Caco-2 (cell line): ENCODE data around the gene SCMH1. TPM values are rescaled to one million over a fixed set of nuclear protein-coding genes. Genes with fewer than 3 reads are reported as not detected.

ENCODE experiments used
- BruUV-seq: library from RNA; stranded (reverse); fragments of 400-500 nt; replicated peaks from 2 replicates; lab custom pipeline; 2021; lab: Mats Ljungman, UMichigan
- CTCF ChIA-PET: fragments of 300-600 bp; sonication (Branson Sonifier 250); formaldehyde crosslinking; loops from one replicate; lab custom pipeline; 2022; ENCODE audit warnings: antibody characterized with exemption; lab: Charles Lee
- POLR2A ChIA-PET: fragments of 300-600 bp; sonication (Branson Sonifier 250); formaldehyde crosslinking; loops from one replicate; lab custom pipeline; 2022; ENCODE audit warnings: antibody characterized with exemption; lab: Charles Lee
- DNase-seq, 2 experiments: peaks; one replicate each; pipeline versions ENCODE4 v3.0.0 to v3.0.0-alpha.2; 2020 to 2022
- H3K27me3 ChIP-seq: replicated peaks from 2 replicates; pipeline ENCODE4 v1.6.0; 2011; ENCODE audit warnings: low read length; ENCODE audit not compliant: control insufficient read depth, insufficient read depth
- H3K36me3 ChIP-seq: 2 replicates; pipeline ENCODE4 v1.5.1; 2011; ENCODE audit warnings: low read length; ENCODE audit not compliant: control insufficient read depth, insufficient read depth
- H3K4me1 ChIP-seq: fragments of 250-450 bp; sonication (Bioruptor Pico); 2 replicates; pipeline ENCODE4 v1.5.1; 2020; ENCODE audit warnings: mild to moderate bottlenecking
- H3K4me3 ChIP-seq: 2 replicates; pipeline ENCODE4 v1.5.1; 2011; ENCODE audit warnings: low read depth, mild to moderate bottlenecking, control low read depth, low read length
- H3K9me3 ChIP-seq: fragments of 250-450 bp; sonication (Bioruptor Pico); 2 replicates; pipeline ENCODE4 v1.5.1; 2020; ENCODE audit warnings: mild to moderate bottlenecking, moderate library complexity
- H3K27ac Mint-ChIP-seq: one replicate; pipeline ENCODE4 v1.8.0; 2022; ENCODE audit warnings: mixed read lengths; ENCODE audit not compliant: unreplicated experiment
- H3K27me3 Mint-ChIP-seq: one replicate; pipeline ENCODE4 v1.8.0; 2022; ENCODE audit warnings: mixed read lengths; ENCODE audit not compliant: insufficient read depth, unreplicated experiment
- H3K36me3 Mint-ChIP-seq: one replicate; pipeline ENCODE4 v1.8.0; 2022; ENCODE audit warnings: mild to moderate bottlenecking, mixed read lengths; ENCODE audit not compliant: insufficient read depth, unreplicated experiment
- H3K4me1 Mint-ChIP-seq: one replicate; pipeline ENCODE4 v1.8.0; 2022; ENCODE audit warnings: low read depth, mixed read lengths; ENCODE audit not compliant: unreplicated experiment
- H3K4me3 Mint-ChIP-seq: one replicate; pipeline ENCODE4 v1.8.0; 2022; ENCODE audit warnings: mild to moderate bottlenecking, moderate library complexity, mixed read lengths; ENCODE audit not compliant: unreplicated experiment
- H3K9me3 Mint-ChIP-seq: one replicate; pipeline ENCODE4 v1.8.0; 2022; ENCODE audit warnings: mixed read lengths; ENCODE audit not compliant: unreplicated experiment
- CTCF ChIP-seq, 2 experiments: fragments of 200-600 bp in 1 of 2; IDR thresholded peaks; 1 replicate in 1 of 2; 2 replicates in 1 of 2; pipeline versions ENCODE4 v1.5.1 to v1.8.0; 2011 to 2022; ENCODE audit warnings: antibody characterized with exemption in 1 of 2, control low read depth in 1 of 2, inconsistent platforms in 1 of 2, low read depth in 1 of 2, low read length in 1 of 2, mild to moderate bottlenecking in 1 of 2, moderate library complexity in 1 of 2; ENCODE audit not compliant: insufficient read depth in 1 of 2, severe bottlenecking in 1 of 2, unreplicated experiment in 1 of 2
- intact Hi-C: fragments of 100-400 bp; cut with micrococcal nuclease; formaldehyde crosslinking; loops from one replicate; pipeline ENCODE4 v1.10.0; 2022; ENCODE audit not compliant: unreplicated experiment
- total RNA-seq: library from RNA; stranded (reverse); gene quantifications from 2 replicates; pipeline ENCODE4 v1.2.3, GENCODE V29; 2022

Gene SCMH1
- total RNA-seq, 1 experiment from 2014 or later = 27.6 TPM

GRCh38 chr1:41073971-41074370 is 168.1 kb downstream of the SCMH1 start:
- Mint-ChIP-seq H3K36me3 (peaks cover 6% of the 10 kb centered on the region), H3K27me3 (no peaks in the 10 kb centered on the region), H3K4me1 (no peaks in the 10 kb centered on the region), H3K9me3 (peaks cover 12% of the 10 kb centered on the region), H3K27ac (no peak overlapping the region), H3K4me3 (no peak overlapping the region)
- Histone ChIP-seq H3K36me3 (no peaks in the 10 kb centered on the region), H3K9me3 (no peaks in the 10 kb centered on the region; the same call in 1 of the 2 replicates), H3K27me3 (no peaks in the 10 kb centered on the region), H3K4me1 (no peaks in the 10 kb centered on the region), H3K4me3 (no peak overlapping the region)
- ChIA-PET CTCF (no interaction called here), POLR2A (no interaction called here)
- TF ChIP-seq CTCF (IDR thresholded peaks at IDR 0.05; ENCODE audit: insufficient read depth in 1 of 2, low read depth in 1 of 2, low read length in 1 of 2, severe bottlenecking in 1 of 2, unreplicated experiment in 1 of 2) = no peak
- intact Hi-C loops = no loop called here
- no peak for DNase-seq
- no TSS peak for BruUV-seq

DNA sequence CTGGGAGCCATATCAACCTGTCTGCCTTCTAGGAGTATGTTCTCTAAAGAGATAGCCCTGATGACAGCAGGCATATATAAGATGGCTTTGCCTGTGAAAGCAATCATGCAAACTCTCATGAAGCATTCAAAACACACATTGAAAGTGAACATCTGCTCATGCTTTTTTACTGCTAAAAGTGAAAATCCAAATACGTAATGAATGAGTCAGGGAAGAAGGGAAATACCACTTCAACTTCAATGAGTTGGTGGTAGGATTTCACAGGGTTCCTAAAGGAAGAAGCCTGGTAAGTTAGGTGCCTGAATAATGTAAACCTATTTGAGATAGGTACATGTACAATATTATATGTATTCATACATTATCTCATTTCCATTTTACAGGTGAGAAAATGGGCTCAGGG is 170.1 kb downstream of the SCMH1 start:
- BruUV-seq = no TSS peak
- H3K9me3 Mint-ChIP-seq = no peaks in the 10 kb centered on the region
- H3K4me1 ChIP-seq = no peaks in the 10 kb centered on the region
- H3K27me3 ChIP-seq = no peaks in the 10 kb centered on the region
- no peak for DNase-seq
- H3K27ac Mint-ChIP-seq = no peak overlapping the region
- H3K27me3 Mint-ChIP-seq = no peaks in the 10 kb centered on the region
- no peaks in the 10 kb centered on the region for H3K36me3 ChIP-seq
- ChIA-PET CTCF (no interaction called here), POLR2A (no interaction called here)
- no peaks in the 10 kb centered on the region for H3K9me3 ChIP-seq
- H3K4me1 Mint-ChIP-seq = no peaks in the 10 kb centered on the region
- H3K36me3 Mint-ChIP-seq = peaks cover 12% of the 10 kb centered on the region
- TF ChIP-seq CTCF (IDR thresholded peaks at IDR 0.05; ENCODE audit: insufficient read depth in 1 of 2, low read depth in 1 of 2, low read length in 1 of 2, severe bottlenecking in 1 of 2, unreplicated experiment in 1 of 2) = no peak
- intact Hi-C loops = no loop called here
- H3K4me3 ChIP-seq = no peak overlapping the region
- no peak overlapping the region for H3K4me3 Mint-ChIP-seq

DNA sequence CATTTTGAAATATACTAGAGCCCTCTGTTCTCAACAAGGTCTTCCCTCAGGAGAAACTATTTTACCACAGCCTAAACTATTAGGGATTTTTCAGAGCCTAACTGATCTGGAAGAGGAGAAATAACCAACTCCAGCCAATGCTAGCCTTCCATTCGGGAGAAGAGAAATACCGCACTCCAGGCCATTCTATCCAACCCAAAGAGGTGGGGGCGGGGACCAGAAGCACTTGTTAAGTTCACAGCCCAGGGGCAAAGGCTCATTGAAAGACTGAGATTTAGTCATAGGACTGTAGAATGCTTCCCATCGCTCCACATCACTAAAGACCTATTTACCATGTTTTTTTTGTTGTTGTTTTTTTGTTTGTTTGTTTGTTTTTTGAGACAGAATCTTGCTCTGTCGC is 185.2 kb downstream of the SCMH1 start:
- intact Hi-C loops = no loop called here
- Histone ChIP-seq H3K4me1 (no peaks in the 10 kb centered on the region), H3K36me3 (no peaks in the 10 kb centered on the region), H3K9me3 (no peaks in the 10 kb centered on the region), H3K4me3 (no peak overlapping the region), H3K27me3 (no peaks in the 10 kb centered on the region)
- H3K27me3 Mint-ChIP-seq = no peaks in the 10 kb centered on the region
- H3K4me1 Mint-ChIP-seq = no peaks in the 10 kb centered on the region
- ChIA-PET POLR2A (no interaction called here), CTCF (no interaction called here)
- no peaks in the 10 kb centered on the region for H3K9me3 Mint-ChIP-seq
- peaks cover 6% of the 10 kb centered on the region for H3K36me3 Mint-ChIP-seq
- no peak for TF ChIP-seq CTCF (IDR thresholded peaks at IDR 0.05; ENCODE audit: insufficient read depth in 1 of 2, low read depth in 1 of 2, low read length in 1 of 2, severe bottlenecking in 1 of 2, unreplicated experiment in 1 of 2)
- no peak overlapping the region for H3K4me3 Mint-ChIP-seq
- BruUV-seq = no TSS peak
- H3K27ac Mint-ChIP-seq = no peak overlapping the region
- DNase-seq = no peak
